Measurements from ENCODE around the gene LILRB5. TPM values are rescaled to one million over a fixed set of nuclear protein-coding genes. Genes with fewer than 3 reads are reported as not detected.

The LILRB5 gene
- total RNA-seq, 1 donor from 2014 or later, result 0.05 TPM

DNA sequence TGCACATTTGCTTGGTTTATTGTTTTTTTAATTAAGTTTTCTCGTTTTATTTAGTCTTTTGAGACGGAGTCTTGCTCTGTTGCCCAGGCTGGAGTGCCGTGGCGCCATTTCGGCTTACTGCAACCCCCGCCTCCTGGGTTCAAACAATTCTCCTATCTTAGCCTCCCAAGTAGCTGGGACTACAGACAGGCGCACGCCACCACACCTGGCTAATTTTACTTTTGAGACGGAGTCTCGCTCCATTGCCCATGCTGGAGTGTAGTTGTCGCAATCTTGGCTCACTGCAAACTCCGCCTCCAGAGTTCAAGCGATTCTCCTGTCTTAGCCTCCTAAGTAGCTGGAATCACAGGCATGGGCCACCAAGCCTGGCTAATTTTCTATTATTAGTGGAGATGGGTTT lies 55.1 kb downstream of the LILRB5 start:
- Mint-ChIP-seq H3K27ac (peak overlapping the region; percentile 100), H3K27me3 (ENCODE audit: low read depth) (no peaks in the 10 kb centered on the region), H3K9me3 (no peaks in the 10 kb centered on the region), H3K36me3 (ENCODE audit: low read depth) (peaks cover 64% of the 10 kb centered on the region), H3K4me1 (ENCODE audit: low read depth) (peaks cover 50% of the 10 kb centered on the region), H3K4me3 (ENCODE audit: low read depth) (peak overlapping the region; percentile 99)
- no peak for DNase-seq (ENCODE audit: low spot score)
- intact Hi-C loops (cut with micrococcal nuclease), result loop anchor here (2.0 to 10.0 kb wide), 2 partner anchors 43 to 1053 kb away; partner anchors contain the start of genes LENG1 and PPP6R1

DNA sequence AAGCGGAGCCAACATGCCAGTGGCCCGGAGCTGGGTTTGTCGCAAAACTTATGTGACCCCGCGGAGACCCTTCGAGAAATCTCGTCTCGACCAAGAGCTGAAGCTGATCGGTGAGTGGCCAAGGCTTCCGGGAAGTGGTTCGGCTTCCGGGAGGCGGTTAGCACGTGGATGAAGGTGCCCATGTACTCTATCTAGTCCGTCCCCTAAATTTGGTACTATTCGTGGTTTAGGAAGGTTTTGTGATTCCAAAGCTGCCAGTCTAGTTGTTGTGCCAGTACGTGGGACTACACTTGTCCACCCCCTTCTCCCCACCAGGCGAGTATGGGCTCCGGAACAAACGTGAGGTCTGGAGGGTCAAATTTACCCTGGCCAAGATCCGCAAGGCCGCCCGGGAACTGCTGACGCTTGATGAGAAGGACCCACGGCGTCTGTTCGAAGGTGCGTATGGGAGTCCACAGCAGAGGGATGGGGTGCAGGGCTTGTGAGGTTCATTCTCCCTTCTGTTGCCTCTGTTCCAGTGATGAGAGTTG lies 55.8 kb downstream of the LILRB5 start:
- Mint-ChIP-seq H3K9me3 (no peaks in the 10 kb centered on the region), H3K27me3 (ENCODE audit: low read depth) (no peaks in the 10 kb centered on the region), H3K36me3 (ENCODE audit: low read depth) (peaks cover 57% of the 10 kb centered on the region), H3K27ac (peak overlapping the region; percentile 100), H3K4me1 (ENCODE audit: low read depth) (peaks cover 43% of the 10 kb centered on the region), H3K4me3 (ENCODE audit: low read depth) (peak overlapping the region; percentile 99)
- intact Hi-C loops (cut with micrococcal nuclease), result loop anchor here (2.0 to 10.0 kb wide), 2 partner anchors 42 to 1054 kb away; partner anchors contain the start of genes LENG1 and PPP6R1
- no peak for DNase-seq (ENCODE audit: low spot score)

Other genes with a start within 250 kb of the LILRB5 start
- not detected in 2 replicates for gene VSTM1, start 193.4 kb downstream of the LILRB5 start, total RNA-seq
- gene TARM1, start 175.9 kb downstream of the LILRB5 start, total RNA-seq, result not detected in 2 replicates
- gene OSCAR, start 156.5 kb downstream of the LILRB5 start, total RNA-seq, result 0.23 and 0.39 TPM in 2 replicates
- gene NDUFA3, start 154.4 kb downstream of the LILRB5 start, total RNA-seq, result 105 and 115 TPM in 2 replicates
- 29.3 TPM in 2 replicates for gene TFPT, start 141.6 kb downstream of the LILRB5 start, total RNA-seq
- gene PRPF31, start 141.5 kb downstream of the LILRB5 start, total RNA-seq, result 90.6 and 94.2 TPM in 2 replicates
- 61.6 and 67.5 TPM in 2 replicates for gene CNOT3, start 119.5 kb downstream of the LILRB5 start, total RNA-seq
- 4.0 and 5.1 TPM in 2 replicates for gene LENG1, start 97.6 kb downstream of the LILRB5 start, total RNA-seq
- 0.16 and 0.37 TPM in 2 replicates for gene TMC4, start 84.1 kb downstream of the LILRB5 start, total RNA-seq
- 311 and 318 TPM in 2 replicates for gene MBOAT7, start 67.7 kb downstream of the LILRB5 start, total RNA-seq
- gene TSEN34, start 66.0 kb downstream of the LILRB5 start, total RNA-seq, result 16.8 and 19.0 TPM in 2 replicates
- 1,460 and 1,467 TPM in 2 replicates for gene RPS9, start 56.4 kb downstream of the LILRB5 start, total RNA-seq
- gene LILRB3, start 34.3 kb downstream of the LILRB5 start, total RNA-seq, result 0.64 TPM in 1 of 2 replicates, not detected in the other
- not detected in 2 replicates for gene LILRA6, start 14.5 kb downstream of the LILRB5 start, total RNA-seq
- gene LILRB2, start 23.8 kb upstream of the LILRB5 start, total RNA-seq, result not detected in 2 replicates
- not detected in 2 replicates for gene LILRA5, start 55.9 kb upstream of the LILRB5 start, total RNA-seq
- gene LILRA4, start 81.9 kb upstream of the LILRB5 start, total RNA-seq, result not detected in 2 replicates
- gene LAIR1, start 107.7 kb upstream of the LILRB5 start, total RNA-seq, result 8.8 and 10.8 TPM in 2 replicates
- gene TTYH1, start 158.2 kb upstream of the LILRB5 start, total RNA-seq, result 0.50 TPM in 1 of 2 replicates, not detected in the other
- 203 and 209 TPM in 2 replicates for gene LENG8, start 191.9 kb upstream of the LILRB5 start, total RNA-seq
- 7.5 and 8.1 TPM in 2 replicates for gene LENG9, start 206.5 kb upstream of the LILRB5 start, total RNA-seq
- gene CDC42EP5, start 216.0 kb upstream of the LILRB5 start, total RNA-seq, result 1.0 TPM in 1 of 2 replicates, not detected in the other
- gene LAIR2, start 245.6 kb upstream of the LILRB5 start, total RNA-seq, result 76.8 and 77.7 TPM in 2 replicates